Heart left ventricle (tissue), 16 donors: ENCODE measurements around the gene KCP. TPM values are rescaled to one million over a fixed set of nuclear protein-coding genes. Genes with fewer than 3 reads are reported as not detected.
A peak's percentile ranks its signal among the peaks of the same experiment; 100 is the strongest.

Experiments used
- ATAC-seq, 4 donors: fragments of 200-7000 bp; cut with Tn5 transposase; one replicate each; pipeline ENCODE4 v1.9.1; 2020 to 2022; ENCODE audit warnings: moderate library complexity in 4 of 4, mild to moderate bottlenecking in 3 of 4, moderate number of reproducible peaks in 1 of 4
- DNase-seq, 5 donors: peaks; one replicate each; pipeline ENCODE4 v3.0.0-alpha.2; 2020
- H3K27ac ChIP-seq, 12 donors: fragments of 200-600 bp; sonication (generic) in 4 of 12; one replicate each; pipeline versions ENCODE4 v1.5.0 to v1.8.0; 2016 to 2022; ENCODE audit warnings: mild to moderate bottlenecking in 2 of 12
- H3K27me3 ChIP-seq, 9 donors: fragments of 200-600 bp; sonication (generic) in 2 of 9; one replicate each; pipeline versions ENCODE4 v1.5.1 to v1.8.0; 2016 to 2022; ENCODE audit warnings: mild to moderate bottlenecking in 3 of 9
- H3K36me3 ChIP-seq, 9 donors: fragments of 200-600 bp; sonication (generic) in 2 of 9; one replicate each; pipeline versions ENCODE4 v1.5.0 to v1.8.0; 2018 to 2022; ENCODE audit warnings: mild to moderate bottlenecking in 2 of 9
- H3K4me1 ChIP-seq, 12 donors: fragments of 200-600 bp; sonication (generic) in 4 of 12; one replicate each; pipeline versions ENCODE4 v1.5.0 to v1.8.0; 2016 to 2022; ENCODE audit warnings: mild to moderate bottlenecking in 3 of 12
- H3K4me3 ChIP-seq, 12 donors: fragments of 200-600 bp; sonication (generic) in 4 of 12; one replicate each; pipeline versions ENCODE4 v1.5.0 to v1.8.0; 2017 to 2022; ENCODE audit warnings: mild to moderate bottlenecking in 9 of 12, moderate library complexity in 4 of 12
- H3K9me3 ChIP-seq, 12 donors: fragments of 200-600 bp; sonication (generic) in 4 of 12; one replicate each; pipeline versions ENCODE4 v1.5.0 to v1.8.0; 2016 to 2022; ENCODE audit warnings: mild to moderate bottlenecking in 1 of 12
- POLR2A ChIP-seq, 2 donors: fragments of 450-650 bp; IDR thresholded peaks; one replicate each; pipeline ENCODE4 v1.6.1; 2017; ENCODE audit warnings: antibody characterized with exemption in 2 of 2, mild to moderate bottlenecking in 2 of 2, moderate library complexity in 2 of 2
- WGBS, 4 donors: extraction: QIAGEN DNeasy Blood & Tissue Kit in 2 of 4; methylation state at CpG; one replicate each; pipeline versions ENCODE4 v1.1.5 to v1.1.7; 2013 to 2018; 5-methylcytosine and 5-hydroxymethylcytosine counted together
- intact Hi-C, 10 donors: fragments of 100-400 bp; cut with DNase I; formaldehyde crosslinking; loops; one replicate each; pipeline versions ENCODE4 v1.11.1 to v1.14.2; 2022
- long read RNA-seq, 3 donors: library from polyadenylated mRNA; unstranded; transcript quantifications; one replicate each; pipeline ENCODE4 v2.0.0, GENCODE V29; 2020 to 2021
- polyA plus RNA-seq, 2 donors: library from polyadenylated mRNA; stranded (reverse); fragments of 200-250 nt; gene quantifications; one replicate each; pipeline ENCODE4 v1.2.3, GENCODE V29; 2013
- total RNA-seq, 9 donors: library from RNA; depleted of rRNA in 2 of 9; stranded (reverse); fragments of >200 nt in 2 of 9; fragmentation: NEBNext Ultra II Directional in 3 of 9; extraction: Animal tissue kit (Norgen Biotek cat#: 25700) in 3 of 9; gene quantifications; one replicate each; pipeline versions ENCODE4 v1.1.0 to v1.2.4, GENCODE V29; 2016 to 2023
- TF ChIP-seq, protein P1 (sequence below), 12 donors: fragments of 200-600 bp; sonication (generic) in 4 of 12; IDR thresholded peaks; one replicate each; pipeline versions ENCODE4 v1.5.0 to v1.8.0; 2018 to 2022; ENCODE audit warnings: antibody characterized with exemption in 12 of 12, mild to moderate bottlenecking in 5 of 12
- donor health status: ischemic (EF 13 %, LVEDD 7.1; RV severe dilation, severe dysfunction).
- donor health status: healthy with polysubstance abuse.
- donor health status: DM: no; HTN: yes; CAD: no.
- donor health status: DM: no; HTN: no; CAD: no.
- donor health status: ischemic (EF 25% LVEDD 6.9; RV normal size, moderate dysfunction).
- donor health status: ischemic (EF 25% LVEDD 5.7; RV mildly dilated, moderate dysfunction).
- donor health status: healthy.
- donor health status: DM: yes; HTN: yes; CAD: no.
- donor health status: ischemic (EF 35%, LVEDD 5.7; RV mildly dilated, moderate dysfunction).
- donor health status: nonischemic (EF 11% LVEDD 7.7; RV severe dilation, severe dysfunction).
- donor health status: DM: yes; HTN: yes; CAD: no.
- donor health status: PGD.
- donor health status: ischemic (EF 29% LVEDD 5.4; RV normal size, mild dysfunction).
- donor health status: nonischemic (EF 23%, LVEDD 6.1; RV moderate dilation, normal function).

KCP gene
- total RNA-seq, result 1 to 10 TPM in 1 of 9 donors, under 1 TPM in 7, not detected in 1; 0.14 to 1.3 (median 0.37) TPM
- under 1 TPM; 0.15 to 0.23 TPM for polyA plus RNA-seq
- long read RNA-seq, donor 1, result 0 reads
- long read RNA-seq, donor 2, partial matches to known transcripts, result 0 of 6 reads
- long read RNA-seq, donor 2, other reads (novel, unspliced or antisense), result 6 of 6 reads
- long read RNA-seq, donor 3, partial matches to known transcripts, result 0 of 1 reads
- long read RNA-seq, donor 3, other reads (novel, unspliced or antisense), result 1 of 1 reads

DNA sequence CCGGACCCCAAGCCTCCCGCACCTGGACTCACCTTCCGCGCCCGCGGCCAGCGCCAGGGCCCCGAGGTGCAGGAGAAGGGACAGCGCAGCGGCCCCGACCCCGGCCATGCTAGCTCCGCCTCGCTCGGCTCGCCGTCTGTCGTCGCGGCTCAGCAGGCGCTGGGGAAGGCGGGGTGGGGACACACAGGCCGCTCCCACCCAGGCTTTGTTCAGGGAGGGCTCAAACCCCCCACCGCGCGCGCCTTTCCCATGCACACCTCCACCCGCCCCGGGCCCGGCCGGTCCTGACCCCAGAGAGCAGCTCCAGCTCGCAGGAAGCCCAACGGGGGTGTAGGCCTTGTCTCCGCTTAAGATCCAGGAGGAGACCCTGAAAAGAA, at the start of gene KCP:
TSS of gene KCP (minus strand) at position 141 of the 377 bp plus-strand sequence. CDS start at position 108, 33 bp downstream.
- H3K27me3 ChIP-seq, result peaks cover 15 to 64% (median 41%) of the 10 kb centered on the region in 9 donors
- peaks cover 0 to 23% (median 5%) of the 10 kb centered on the region in 12 donors for H3K4me1 ChIP-seq
- ATAC-seq, result no peak
- no peak within 1 kb of the TSS for H3K27ac ChIP-seq
- intact Hi-C loops, result no loop called here
- 22 to 36% (median 29%) methylated on average over 12 to 34 of the region's 34 CpGs for WGBS, 4 donors
- DNase-seq, result peak in 1 of 5 donors; percentile 11
- H3K36me3 ChIP-seq, result no peaks in the 10 kb centered on the region
- no peak for TF ChIP-seq POLR2A (IDR thresholded peaks at IDR 0.05)
- TF ChIP-seq, protein P1, sequence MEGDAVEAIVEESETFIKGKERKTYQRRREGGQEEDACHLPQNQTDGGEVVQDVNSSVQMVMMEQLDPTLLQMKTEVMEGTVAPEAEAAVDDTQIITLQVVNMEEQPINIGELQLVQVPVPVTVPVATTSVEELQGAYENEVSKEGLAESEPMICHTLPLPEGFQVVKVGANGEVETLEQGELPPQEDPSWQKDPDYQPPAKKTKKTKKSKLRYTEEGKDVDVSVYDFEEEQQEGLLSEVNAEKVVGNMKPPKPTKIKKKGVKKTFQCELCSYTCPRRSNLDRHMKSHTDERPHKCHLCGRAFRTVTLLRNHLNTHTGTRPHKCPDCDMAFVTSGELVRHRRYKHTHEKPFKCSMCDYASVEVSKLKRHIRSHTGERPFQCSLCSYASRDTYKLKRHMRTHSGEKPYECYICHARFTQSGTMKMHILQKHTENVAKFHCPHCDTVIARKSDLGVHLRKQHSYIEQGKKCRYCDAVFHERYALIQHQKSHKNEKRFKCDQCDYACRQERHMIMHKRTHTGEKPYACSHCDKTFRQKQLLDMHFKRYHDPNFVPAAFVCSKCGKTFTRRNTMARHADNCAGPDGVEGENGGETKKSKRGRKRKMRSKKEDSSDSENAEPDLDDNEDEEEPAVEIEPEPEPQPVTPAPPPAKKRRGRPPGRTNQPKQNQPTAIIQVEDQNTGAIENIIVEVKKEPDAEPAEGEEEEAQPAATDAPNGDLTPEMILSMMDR (IDR thresholded peaks at IDR 0.05), result no peak
- H3K9me3 ChIP-seq, result no peaks in the 10 kb centered on the region
- peak within 1 kb of the TSS in 11 of 12 donors; percentile 14 to 46 (median 32) for H3K4me3 ChIP-seq

DNA sequence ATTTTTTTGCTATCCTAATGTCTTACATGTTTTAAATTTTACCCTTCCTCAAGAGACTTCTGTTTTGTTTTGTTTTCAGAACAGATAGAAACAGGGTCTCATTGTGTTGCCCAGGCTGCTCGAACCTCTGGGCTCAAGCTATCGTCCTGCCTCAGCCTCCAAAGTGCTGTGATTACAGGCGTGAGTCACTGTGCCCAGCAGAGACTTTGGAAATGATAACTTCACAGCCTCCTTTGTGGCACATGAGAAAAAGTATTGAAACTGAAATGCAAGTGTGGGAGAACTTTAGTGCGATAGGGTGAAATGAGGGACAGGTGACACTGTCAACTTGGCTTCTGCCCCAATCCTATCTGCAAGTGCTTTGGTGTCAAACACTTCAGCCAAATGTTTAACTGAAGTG, 48.8 kb upstream of the KCP start:
- Histone ChIP-seq H3K27ac (no peak overlapping the region), H3K27me3 (no peaks in the 10 kb centered on the region), H3K4me3 (no peak overlapping the region), H3K4me1 (peaks cover 0 to 9% (median 0%) of the 10 kb centered on the region in 12 donors), H3K9me3 (no peaks in the 10 kb centered on the region), H3K36me3 (peaks cover 0 to 96% (median 84%) of the 10 kb centered on the region in 9 donors)
- intact Hi-C loops, result no loop called here
- WGBS, 4 donors, result 90 to 95% (median 94%) methylated on average over 4 of the region's 4 CpGs
- no peak for ATAC-seq
- DNase-seq, result no peak
- TF ChIP-seq, protein P1 (IDR thresholded peaks at IDR 0.05), result no peak
- no peak for TF ChIP-seq POLR2A (IDR thresholded peaks at IDR 0.05)

DNA sequence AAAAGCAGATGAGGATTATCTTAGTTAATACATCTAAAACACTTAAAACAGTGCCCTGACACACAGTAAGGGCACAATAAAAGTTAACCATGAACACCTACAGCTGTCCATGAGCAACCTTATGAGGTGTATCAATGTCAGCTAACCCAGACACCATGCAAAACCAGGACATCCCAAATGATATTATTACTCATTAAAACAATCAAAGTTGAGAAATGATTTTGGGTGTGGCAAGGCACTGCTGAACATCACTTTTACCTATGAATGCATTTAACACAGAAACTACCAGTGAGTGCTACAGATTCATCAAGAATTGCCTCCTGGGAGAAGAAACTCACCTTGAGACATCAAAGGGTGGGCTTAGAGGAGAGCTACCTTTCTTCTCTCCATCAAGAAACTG, 45.5 kb upstream of the KCP start:
- Histone ChIP-seq H3K4me1 (no peaks in the 10 kb centered on the region), H3K4me3 (no peak overlapping the region), H3K27ac (no peak overlapping the region), H3K36me3 (peaks cover 0 to 95% (median 89%) of the 10 kb centered on the region in 9 donors), H3K27me3 (no peaks in the 10 kb centered on the region), H3K9me3 (no peaks in the 10 kb centered on the region)
- no peak for TF ChIP-seq POLR2A (IDR thresholded peaks at IDR 0.05)
- TF ChIP-seq, protein P1 (IDR thresholded peaks at IDR 0.05), result no peak
- DNase-seq (no peak), ATAC-seq (no peak)
- intact Hi-C loops, result no loop called here

DNA sequence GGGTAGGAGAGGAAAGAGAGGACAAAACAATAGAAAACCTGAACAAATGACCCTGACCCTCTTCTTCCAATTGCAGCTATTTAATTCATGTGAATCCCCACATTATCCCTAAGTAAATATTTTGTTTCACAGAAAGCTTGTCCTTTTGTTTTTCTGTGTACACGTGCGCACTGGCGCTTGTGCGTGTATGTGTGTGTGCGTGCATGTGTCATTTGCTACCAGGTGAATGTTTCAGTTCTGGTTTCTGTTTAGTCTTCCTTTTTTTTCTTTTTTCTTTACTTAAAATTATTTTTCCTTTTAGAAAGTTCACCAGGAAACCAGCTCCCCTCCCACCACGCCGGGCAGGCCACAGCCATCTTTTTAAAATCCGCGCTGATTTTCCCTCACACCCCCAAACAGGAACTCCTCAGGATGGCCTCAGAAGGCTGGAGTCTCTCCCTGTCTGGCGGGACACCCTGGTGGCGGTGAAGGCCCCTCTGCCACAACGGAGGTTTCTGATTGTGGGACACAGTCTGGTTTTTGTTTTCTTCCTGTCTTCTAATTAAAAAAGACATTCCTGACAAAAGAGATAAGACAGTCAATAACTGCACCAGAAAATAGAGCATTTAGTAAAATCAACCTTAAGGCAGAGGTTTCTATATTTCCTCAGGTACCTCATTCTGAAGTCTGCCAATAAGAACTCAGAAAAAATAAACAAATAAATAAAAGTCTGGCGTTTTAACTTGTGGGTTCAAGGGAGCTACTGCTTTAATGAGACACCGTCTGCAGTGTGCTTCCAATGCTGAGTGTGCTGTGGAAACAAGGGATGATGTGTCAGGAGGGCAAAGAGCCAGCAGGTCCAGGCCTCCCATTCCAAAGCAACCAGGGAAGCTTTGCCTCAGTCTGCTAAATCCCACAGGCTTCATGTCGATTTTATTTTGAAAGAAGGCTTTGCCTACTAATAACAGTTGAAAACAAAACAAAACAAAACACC, 44.6 kb upstream of the KCP start:
- no peak for TF ChIP-seq POLR2A (IDR thresholded peaks at IDR 0.05)
- TF ChIP-seq, protein P1 (IDR thresholded peaks at IDR 0.05), result no peak
- intact Hi-C loops, result no loop called here
- no peak overlapping the region for H3K27ac ChIP-seq
- H3K9me3 ChIP-seq, result no peaks in the 10 kb centered on the region
- peaks cover 0 to 89% (median 83%) of the 10 kb centered on the region in 9 donors for H3K36me3 ChIP-seq
- no peak overlapping the region for H3K4me3 ChIP-seq
- WGBS, 4 donors, result 69 to 76% (median 74%) methylated on average over 15 of the region's 15 CpGs
- DNase-seq, result no peak
- no peaks in the 10 kb centered on the region for H3K27me3 ChIP-seq
- no peaks in the 10 kb centered on the region for H3K4me1 ChIP-seq
- no peak for ATAC-seq
